Parathyroid adenoma (tissue), 2 donors: ENCODE data around the gene POTED.
"Not testable (repeated sequence)": the region's sequence is repeated elsewhere in the genome, so short reads cannot be mapped to it uniquely, and the experiment has no call there.

Source experiments
- H2AFZ ChIP-seq: fragments of 300-600 bp; sonication (generic); one replicate; pipeline ENCODE4 v1.7.0; 2017; ENCODE audit warnings: antibody characterized with exemption, mild to moderate bottlenecking
- H3K27ac ChIP-seq: fragments of 300-600 bp; sonication (generic); one replicate; pipeline ENCODE4 v1.7.0; 2017
- H3K27me3 ChIP-seq: fragments of 300-600 bp; sonication (generic); one replicate; pipeline ENCODE4 v1.7.0; 2017; ENCODE audit warnings: low read length; ENCODE audit not compliant: control insufficient read depth, insufficient read depth
- H3K36me3 ChIP-seq: fragments of 300-600 bp; sonication (generic); one replicate; pipeline ENCODE4 v1.7.0; 2017; ENCODE audit warnings: low read length; ENCODE audit not compliant: control insufficient read depth, insufficient read depth
- H3K4me1 ChIP-seq: fragments of 300-600 bp; sonication (generic); one replicate; pipeline ENCODE4 v1.7.0; 2017; ENCODE audit warnings: control low read depth
- H3K4me2 ChIP-seq: fragments of 300-600 bp; sonication (generic); one replicate; pipeline ENCODE4 v1.7.0; 2017; ENCODE audit warnings: low read length
- H3K4me3 ChIP-seq: fragments of 300-600 bp; sonication (generic); one replicate; pipeline ENCODE4 v1.7.0; 2017; ENCODE audit warnings: low read depth, low read length
- H3K79me2 ChIP-seq: fragments of 300-600 bp; sonication (generic); one replicate; pipeline ENCODE4 v1.7.0; 2017; ENCODE audit warnings: control low read depth
- H3K9ac ChIP-seq: fragments of 300-600 bp; sonication (generic); one replicate; pipeline ENCODE4 v1.7.0; 2017; ENCODE audit warnings: mild to moderate bottlenecking
- H3K9me3 ChIP-seq: fragments of 300-600 bp; sonication (generic); one replicate; pipeline ENCODE4 v1.7.0; 2017; ENCODE audit warnings: low read length; ENCODE audit not compliant: control insufficient read depth
- donor health status: primary hyperparathyroidism.

POTED gene

DNA sequence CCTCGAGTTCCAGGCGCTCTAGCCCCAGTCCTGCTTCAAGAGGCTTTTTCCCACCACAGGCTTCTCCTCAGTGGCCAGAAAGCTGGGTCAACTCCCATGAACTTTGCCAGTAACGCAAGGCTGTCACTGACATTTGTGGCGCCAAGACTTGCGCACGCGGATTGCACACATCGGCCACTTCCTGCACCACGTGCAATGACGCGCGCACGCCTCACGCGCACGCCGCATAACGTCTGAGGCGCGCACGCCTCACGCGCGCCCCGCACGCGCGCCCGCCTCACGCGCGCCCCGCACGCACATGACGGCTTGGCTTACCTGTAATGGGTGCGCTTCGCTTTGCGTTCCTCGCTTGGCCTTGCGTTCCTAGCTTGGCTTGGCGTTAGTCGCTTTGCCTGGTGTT is at the start of gene POTED:
TSS of gene POTED (plus strand) at position 301 of the 400 bp plus-strand sequence. CDS start 452 bp downstream, outside the sequence.
- H2AFZ ChIP-seq, H3K9me3 ChIP-seq, H3K36me3 ChIP-seq, H3K79me2 ChIP-seq, H3K4me3 ChIP-seq, H3K9ac ChIP-seq, H3K27me3 ChIP-seq, H3K4me2 ChIP-seq, H3K27ac ChIP-seq, H3K4me1 ChIP-seq: not testable (repeated sequence)

DNA sequence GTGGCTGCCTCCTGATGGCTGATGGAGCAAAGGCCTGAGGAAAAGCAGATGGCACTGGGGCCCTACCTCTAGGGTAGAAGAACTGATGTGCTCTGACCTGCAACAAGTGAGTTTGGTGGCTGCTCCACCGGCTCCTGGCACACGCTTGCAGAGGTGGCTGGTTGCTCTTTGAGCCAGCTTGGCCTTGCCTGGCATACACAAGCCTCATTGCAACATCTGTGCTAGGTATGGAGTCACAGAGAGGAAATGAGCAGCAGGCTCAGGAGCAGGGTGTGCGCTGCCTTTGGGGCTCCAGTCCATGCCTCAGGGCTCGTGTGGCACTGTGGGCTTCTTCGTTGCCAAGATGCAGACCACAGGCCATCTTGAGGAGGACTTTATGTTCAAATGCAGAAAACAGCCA is 40.5 kb downstream of the POTED start:
- H3K9ac ChIP-seq, H3K79me2 ChIP-seq, H3K27me3 ChIP-seq, H3K27ac ChIP-seq, H3K9me3 ChIP-seq, H2AFZ ChIP-seq, H3K4me1 ChIP-seq, H3K4me3 ChIP-seq, H3K4me2 ChIP-seq, H3K36me3 ChIP-seq: not testable (repeated sequence)

DNA sequence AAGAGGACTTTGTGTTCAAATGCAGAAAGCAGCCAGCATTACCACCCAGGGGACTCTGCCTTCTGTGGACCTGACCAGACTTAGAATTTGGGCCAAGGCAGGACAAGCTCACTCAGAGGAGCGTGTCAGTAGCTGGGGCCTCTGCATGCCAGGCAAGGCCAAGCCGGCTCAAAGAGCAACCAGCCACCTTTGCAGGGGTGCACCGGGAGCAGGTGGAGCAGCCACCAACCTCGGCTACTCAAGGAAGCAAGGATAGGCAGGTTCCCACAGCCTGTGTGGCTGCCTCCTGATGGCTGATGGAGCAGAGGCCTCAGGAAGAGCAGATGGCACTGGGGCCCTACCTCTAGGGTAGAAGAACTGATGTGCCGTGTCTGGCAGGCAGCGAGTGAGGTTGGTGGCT is 42.2 kb downstream of the POTED start:
- H3K9me3 ChIP-seq, H3K79me2 ChIP-seq, H3K36me3 ChIP-seq, H3K27ac ChIP-seq, H3K9ac ChIP-seq, H3K4me3 ChIP-seq, H3K4me2 ChIP-seq, H3K27me3 ChIP-seq, H2AFZ ChIP-seq, H3K4me1 ChIP-seq: not testable (repeated sequence)
